K562 (cell line): ENCODE data around the gene GMEB2. TPM values are rescaled to one million over a fixed set of nuclear protein-coding genes. Genes with fewer than 3 reads are reported as not detected.
A peak's percentile ranks its signal among the peaks of the same experiment; 100 is the strongest.

Experiments
- ATAC-seq: fragments of 200-7000 bp; cut with Tn5 transposase; 3 replicates; pipeline ENCODE4 v1.9.1; 2020; ENCODE audit warnings: moderate library complexity
- BruUV-seq: library from RNA; stranded (reverse); fragments of 400-500 nt; replicated peaks from 2 replicates; lab custom pipeline; 2021; lab: Mats Ljungman, UMichigan
- CTCF ChIA-PET: fragments of 300-600 bp; formaldehyde crosslinking; extraction: SDS; loops from one replicate; lab custom pipeline; 2021; ENCODE audit warnings: low intra/inter-chr PET ratio; lab: Yijun Ruan, JAX
- POLR2A ChIA-PET: fragments of 300-600, 350-650 bp; sonication (Branson Sonifier 250); formaldehyde crosslinking; extraction: SDS; loops from one replicate; lab custom pipeline; 2021; ENCODE audit warnings: antibody characterized with exemption, inconsistent platforms; lab: Yijun Ruan, JAX
- DNase-seq, 4 experiments: peaks; one replicate each; pipeline versions ENCODE4 v3.0.0 to v3.0.0-alpha.2; 2011 to 2018; ENCODE audit warnings: low spot score in 3 of 4, mixed read lengths in 3 of 4; ENCODE audit errors: extremely low read depth in 1 of 4
- FAIRE-seq: peaks from 2 replicates; lab custom pipeline; 2011; peaks lifted over from hg19 to GRCh38; lab: Jason Lieb, UNC
- H2AFZ ChIP-seq: 2 replicates; pipeline ENCODE4 v1.6.0; 2011; ENCODE audit warnings: low read depth, low read length, control low read depth, inconsistent platforms
- H3K27ac ChIP-seq: fragments of 200-600 bp; 3 replicates; pipeline ENCODE4 v1.8.0; 2011; ENCODE audit warnings: low read depth, mild to moderate bottlenecking, control low read depth, inconsistent platforms, low read length, moderate library complexity, mixed read lengths; ENCODE audit errors: extremely low read depth
- H3K27me3 ChIP-seq, 2 experiments: fragments of 300-600 bp in 1 of 2; 2 replicates in 1 of 2; 3 replicates in 1 of 2; pipeline versions ENCODE4 v1.6.0 to v1.8.0; 2011; ENCODE audit warnings: inconsistent platforms in 2 of 2, low read length in 2 of 2, mild to moderate bottlenecking in 1 of 2, mixed read lengths in 1 of 2, moderate library complexity in 1 of 2; ENCODE audit not compliant: control insufficient read depth in 2 of 2, insufficient read depth in 2 of 2
- H3K36me3 ChIP-seq: fragments of 300-600 bp; 3 replicates; pipeline ENCODE4 v1.8.0; 2011; ENCODE audit warnings: mild to moderate bottlenecking, low read length, inconsistent platforms; ENCODE audit not compliant: control insufficient read depth, insufficient read depth
- H3K4me1 ChIP-seq, 2 experiments: fragments of 200-600 bp in 1 of 2; replicated peaks in 1 of 2; 2 replicates in 1 of 2; 3 replicates in 1 of 2; pipeline versions ENCODE4 v1.5.1 to v1.8.0; 2011; ENCODE audit warnings: inconsistent platforms in 2 of 2, low read length in 2 of 2, mild to moderate bottlenecking in 1 of 2, mixed read lengths in 1 of 2, moderate library complexity in 1 of 2; ENCODE audit not compliant: control insufficient read depth in 2 of 2, insufficient read depth in 2 of 2
- H3K4me2 ChIP-seq: 2 replicates; pipeline ENCODE4 v1.6.1; 2011; ENCODE audit warnings: low read length, control low read depth, inconsistent platforms, mixed read lengths; ENCODE audit not compliant: insufficient read depth
- H3K4me3 ChIP-seq: fragments of 200-600 bp; sonication (generic), shearing (Covaris generic); 2 replicates; pipeline ENCODE4 v1.5.1; 2016; ENCODE audit warnings: control low read depth, inconsistent platforms
- H3K79me2 ChIP-seq: fragments of 200-600 bp; 3 replicates; pipeline ENCODE4 v1.8.0; 2011; ENCODE audit warnings: low read length, inconsistent platforms; ENCODE audit not compliant: control insufficient read depth, insufficient read depth
- H3K9ac ChIP-seq, 2 experiments: 2 replicates each; pipeline versions ENCODE4 v1.6.0 to v1.6.1; 2011; ENCODE audit warnings: low read depth in 2 of 2, low read length in 2 of 2, control low read depth in 1 of 2, inconsistent platforms in 1 of 2, mild to moderate bottlenecking in 1 of 2, mixed read lengths in 1 of 2; ENCODE audit not compliant: insufficient read depth in 1 of 2
- H3K9me1 ChIP-seq: one replicate; pipeline ENCODE4 v1.6.0; 2011; ENCODE audit warnings: inconsistent platforms, mild to moderate bottlenecking, low read length, moderate library complexity; ENCODE audit not compliant: control insufficient read depth, insufficient read depth
- H3K9me3 ChIP-seq: replicated peaks from 2 replicates; pipeline ENCODE4 v1.5.1; 2011; ENCODE audit warnings: low read depth, low read length, inconsistent platforms; ENCODE audit not compliant: control insufficient read depth, insufficient read depth
- H4K20me1 ChIP-seq: replicated peaks from 2 replicates; pipeline ENCODE4 v1.6.1; 2011; ENCODE audit warnings: low read length, inconsistent platforms, mixed read lengths; ENCODE audit not compliant: control insufficient read depth, insufficient read depth
- BRD4 ChIP-seq: fragments of 200-600 bp; sonication (generic); IDR thresholded peaks from 2 replicates; pipeline ENCODE4 v1.6.1; 2017; ENCODE audit warnings: inconsistent platforms
- SMAD1 ChIP-seq: fragments of 150-350 bp; IDR thresholded peaks from 2 replicates; pipeline ENCODE4 v1.6.1; 2014; ENCODE audit warnings: low read length, low read depth; ENCODE audit not compliant: partially characterized antibody
- STAT5A ChIP-seq: IDR thresholded peaks from 2 replicates; pipeline ENCODE4 v1.6.1; 2012; ENCODE audit warnings: low read length, inconsistent platforms, borderline replicate concordance
- TBP ChIP-seq: optimal IDR thresholded peaks from 2 replicates; pipeline ENCODE3; 2011; ENCODE audit warnings: low read depth, low read length, improper control_type of control experiment
- ZKSCAN8 ChIP-seq: fragments of 200-800 bp; sonication (Bioruptor generic); IDR thresholded peaks from 2 replicates; pipeline ENCODE4 v1.6.1; 2016; ENCODE audit warnings: missing genetic modification characterization, missing compliant biosample characterization
- WGBS: fragments of 100-300 bp; shearing (Covaris generic); methylation state at CpG from one replicate; pipeline ENCODE4 v1.1.6; 2016; ENCODE audit warnings: low coverage, mixed read lengths; ENCODE audit not compliant: insufficient coverage; ENCODE audit errors: missing lambda C conversion rate; 5-methylcytosine and 5-hydroxymethylcytosine counted together
- in situ Hi-C: fragments of 300-500 bp; cut with MboI; formaldehyde crosslinking; loops from 4 replicates; pipeline ENCODE4 v1.15.0; 2018; ENCODE audit warnings: inconsistent platforms, mixed read lengths
- intact Hi-C: fragments of 100-400 bp; cut with micrococcal nuclease; formaldehyde crosslinking; loops from 2 replicates; pipeline ENCODE4 v1.14.2; 2022
- polyA plus RNA-seq, 8 experiments: library from polyadenylated mRNA; depleted of rRNA in 4 of 8; stranded (reverse) in 5 of 8; unstranded in 3 of 8; fragments of >200 nt; fragmentation: Nextera tagmentation in 2 of 8; fragmentation: Illumina TruSeq in 1 of 8; extraction: Ambion mirVana in 2 of 8; extraction: Trizol in 1 of 8; gene quantifications; 2 replicates each; pipeline versions ENCODE4 v1.2.1 to v1.2.3, GENCODE V29; 2011 to 2014; ENCODE audit warnings: inconsistent platforms in 1 of 8, missing spikeins in 1 of 8
- total RNA-seq, 7 experiments: library from RNA; depleted of rRNA in 6 of 7; stranded (reverse); fragments of >200 nt in 6 of 7; fragmentation: Illumina TruSeq in 2 of 7; extraction: Trizol in 2 of 7; gene quantifications; 2 replicates each; pipeline versions ENCODE4 v1.2.1 to v1.2.3, GENCODE V29; 2011 to 2021; ENCODE audit warnings: low replicate concordance in 1 of 7
- TF ChIP-seq, protein P1 (sequence below), 3 experiments: fragments of 200-800 bp in 1 of 3; fragments of 250-450 bp in 1 of 3; fragments of 450-650 bp in 1 of 3; sonication (Bioruptor Pico) in 1 of 3; sonication (Bioruptor generic) in 1 of 3; formaldehyde crosslinking in 1 of 3; IDR thresholded peaks; 2 replicates each; pipeline versions ENCODE4 v1.6.1 to v1.8.0; 2016 to 2022; ENCODE audit warnings: mild to moderate bottlenecking in 2 of 3, missing genetic modification characterization in 2 of 3, missing compliant biosample characterization in 1 of 3, moderate library complexity in 1 of 3
- TF ChIP-seq, protein P2 (sequence below): sonication (generic); formaldehyde crosslinking; IDR thresholded peaks from 2 replicates; pipeline ENCODE4 v1.8.0; 2022; ENCODE audit warnings: missing genetic modification reagents, mild to moderate bottlenecking, borderline replicate concordance

GMEB2 gene
- total and polyA plus RNA-seq, 9 of the 15 experiments (the other 6 are each of a cell fraction or from before 2014, with no cell fraction given) = 0.03 to 13.9 (median 6.3) TPM

GRCh38 chr20:63664861-63665594, 38.1 kb upstream of the GMEB2 start (continued):
- TF ChIP-seq, protein P1, sequence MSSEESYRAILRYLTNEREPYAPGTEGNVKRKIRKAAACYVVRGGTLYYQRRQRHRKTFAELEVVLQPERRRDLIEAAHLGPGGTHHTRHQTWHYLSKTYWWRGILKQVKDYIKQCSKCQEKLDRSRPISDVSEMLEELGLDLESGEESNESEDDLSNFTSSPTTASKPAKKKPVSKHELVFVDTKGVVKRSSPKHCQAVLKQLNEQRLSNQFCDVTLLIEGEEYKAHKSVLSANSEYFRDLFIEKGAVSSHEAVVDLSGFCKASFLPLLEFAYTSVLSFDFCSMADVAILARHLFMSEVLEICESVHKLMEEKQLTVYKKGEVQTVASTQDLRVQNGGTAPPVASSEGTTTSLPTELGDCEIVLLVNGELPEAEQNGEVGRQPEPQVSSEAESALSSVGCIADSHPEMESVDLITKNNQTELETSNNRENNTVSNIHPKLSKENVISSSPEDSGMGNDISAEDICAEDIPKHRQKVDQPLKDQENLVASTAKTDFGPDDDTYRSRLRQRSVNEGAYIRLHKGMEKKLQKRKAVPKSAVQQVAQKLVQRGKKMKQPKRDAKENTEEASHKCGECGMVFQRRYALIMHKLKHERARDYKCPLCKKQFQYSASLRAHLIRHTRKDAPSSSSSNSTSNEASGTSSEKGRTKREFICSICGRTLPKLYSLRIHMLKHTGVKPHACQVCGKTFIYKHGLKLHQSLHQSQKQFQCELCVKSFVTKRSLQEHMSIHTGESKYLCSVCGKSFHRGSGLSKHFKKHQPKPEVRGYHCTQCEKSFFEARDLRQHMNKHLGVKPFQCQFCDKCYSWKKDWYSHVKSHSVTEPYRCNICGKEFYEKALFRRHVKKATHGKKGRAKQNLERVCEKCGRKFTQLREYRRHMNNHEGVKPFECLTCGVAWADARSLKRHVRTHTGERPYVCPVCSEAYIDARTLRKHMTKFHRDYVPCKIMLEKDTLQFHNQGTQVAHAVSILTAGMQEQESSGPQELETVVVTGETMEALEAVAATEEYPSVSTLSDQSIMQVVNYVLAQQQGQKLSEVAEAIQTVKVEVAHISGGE (CRISPR knock-in tag; IDR thresholded peaks at IDR 0.05) = peak in 1 of 3 experiments; percentile 94; a peak in 2 of 6 replicates
- no peak for TF ChIP-seq STAT5A
- TF ChIP-seq BRD4 = no peak

- POLR2A ChIA-PET = interaction anchor here (0.7 kb wide), 1 partner anchor 19 kb away, joined by 3 read pairs; no protein-coding TSS in a partner anchor
- BruUV-seq = no TSS peak
- Histone ChIP-seq H2AFZ (no peak overlapping the region), H3K36me3 (peaks cover 92% of the 10 kb centered on the region; the same call in 2 of the 3 replicates), H3K9me1 (peaks cover 3% of the 10 kb centered on the region), H4K20me1 (no peaks in the 10 kb centered on the region), H3K9ac (no peak overlapping the region; a peak in 1 of 4 replicates), H3K4me1 (peaks cover 2 to 27% of the 10 kb centered on the region in 2 experiments; a peak in 4 of 5 replicates), H3K9me3 (no peaks in the 10 kb centered on the region), H3K4me3 (no peak overlapping the region), H3K79me2 (peaks cover 8% of the 10 kb centered on the region), H3K4me2 (no peak overlapping the region), H3K27me3 (no peaks in the 10 kb centered on the region), H3K27ac (no peak overlapping the region)
- WGBS = 97% methylated on average over 22 of the region's 22 CpGs
- no peak for ATAC-seq
- in situ Hi-C loops = no loop called here
- intact Hi-C loops = no loop called here
- DNase-seq = no peak
- TF ChIP-seq SMAD1 (no peak), TBP (no peak), ZKSCAN8 (CRISPR knock-in tag) (no peak)
- TF ChIP-seq, protein P2, sequence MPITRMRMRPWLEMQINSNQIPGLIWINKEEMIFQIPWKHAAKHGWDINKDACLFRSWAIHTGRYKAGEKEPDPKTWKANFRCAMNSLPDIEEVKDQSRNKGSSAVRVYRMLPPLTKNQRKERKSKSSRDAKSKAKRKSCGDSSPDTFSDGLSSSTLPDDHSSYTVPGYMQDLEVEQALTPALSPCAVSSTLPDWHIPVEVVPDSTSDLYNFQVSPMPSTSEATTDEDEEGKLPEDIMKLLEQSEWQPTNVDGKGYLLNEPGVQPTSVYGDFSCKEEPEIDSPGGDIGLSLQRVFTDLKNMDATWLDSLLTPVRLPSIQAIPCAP (CRISPR knock-in tag) = no peak
- CTCF ChIA-PET = no interaction called here
- FAIRE-seq = no peak
Observed at GRCh38 chr20:63664143-63664851, 37.4 kb upstream of the GMEB2 start.
